C4-2B (cell line): ENCODE measurements around the gene AKR1C3.
"Not testable (repeated sequence)": the region's sequence is repeated elsewhere in the genome, so short reads cannot be mapped to it uniquely, and the experiment has no call there.

Experiments used
- H3K27ac ChIP-seq: fragments of 450-650 bp; 2 replicates; pipeline ENCODE4 v1.5.1; 2017
- ZFX ChIP-seq: fragments of 450-650 bp; IDR thresholded peaks from 2 replicates; pipeline ENCODE4 v1.6.1; 2017
- TF ChIP-seq, protein P1 (sequence below): fragments of 450-650 bp; conservative IDR thresholded peaks from 2 replicates; pipeline ENCODE4 v1.5.1; 2017; ENCODE audit warnings: mild to moderate bottlenecking

AKR1C3 gene

GRCh38 chr10:5107860-5108526 is 13.8 kb downstream of the AKR1C3 start:
- TF ChIP-seq, protein P1, sequence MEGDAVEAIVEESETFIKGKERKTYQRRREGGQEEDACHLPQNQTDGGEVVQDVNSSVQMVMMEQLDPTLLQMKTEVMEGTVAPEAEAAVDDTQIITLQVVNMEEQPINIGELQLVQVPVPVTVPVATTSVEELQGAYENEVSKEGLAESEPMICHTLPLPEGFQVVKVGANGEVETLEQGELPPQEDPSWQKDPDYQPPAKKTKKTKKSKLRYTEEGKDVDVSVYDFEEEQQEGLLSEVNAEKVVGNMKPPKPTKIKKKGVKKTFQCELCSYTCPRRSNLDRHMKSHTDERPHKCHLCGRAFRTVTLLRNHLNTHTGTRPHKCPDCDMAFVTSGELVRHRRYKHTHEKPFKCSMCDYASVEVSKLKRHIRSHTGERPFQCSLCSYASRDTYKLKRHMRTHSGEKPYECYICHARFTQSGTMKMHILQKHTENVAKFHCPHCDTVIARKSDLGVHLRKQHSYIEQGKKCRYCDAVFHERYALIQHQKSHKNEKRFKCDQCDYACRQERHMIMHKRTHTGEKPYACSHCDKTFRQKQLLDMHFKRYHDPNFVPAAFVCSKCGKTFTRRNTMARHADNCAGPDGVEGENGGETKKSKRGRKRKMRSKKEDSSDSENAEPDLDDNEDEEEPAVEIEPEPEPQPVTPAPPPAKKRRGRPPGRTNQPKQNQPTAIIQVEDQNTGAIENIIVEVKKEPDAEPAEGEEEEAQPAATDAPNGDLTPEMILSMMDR, result no peak
- H3K27ac ChIP-seq, result no peak overlapping the region

GRCh38 chr10:5108658-5109416 is 14.6 kb downstream of the AKR1C3 start:
- H3K27ac ChIP-seq, result no peak overlapping the region

GRCh38 chr10:5109861-5110260 is 15.6 kb downstream of the AKR1C3 start:
- not testable (repeated sequence) for H3K27ac ChIP-seq

More at GRCh38 chr10:5108658-5109416, 14.6 kb downstream of the AKR1C3 start:
- TF ChIP-seq, protein P1, result no peak
- TF ChIP-seq ZFX, result no peak

GRCh38 chr10:5116621-5117020 is 22.4 kb downstream of the AKR1C3 start:
- TF ChIP-seq, protein P1, result no peak
- TF ChIP-seq ZFX, result no peak
- H3K27ac ChIP-seq, result no peak overlapping the region

DNA sequence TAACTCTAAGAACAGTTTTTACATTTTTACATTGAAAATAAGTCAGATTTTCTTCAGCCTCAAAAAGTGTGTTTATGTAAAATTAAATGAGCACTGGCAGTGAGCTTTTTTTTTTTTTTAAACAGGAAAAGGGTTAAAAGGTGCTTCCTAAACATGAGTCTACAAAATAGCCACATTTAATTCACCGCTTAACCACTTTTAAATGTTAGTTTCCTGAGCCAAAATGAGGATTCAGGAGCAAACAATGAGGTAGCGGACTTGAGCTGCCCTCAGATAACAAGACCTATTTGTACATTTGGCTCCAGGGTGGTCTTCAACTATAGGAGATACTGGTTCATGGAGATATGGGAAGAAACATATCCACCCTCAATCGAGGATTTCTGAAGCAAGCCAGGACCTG is 22.8 kb downstream of the AKR1C3 start:
- H3K27ac ChIP-seq, result no peak overlapping the region
- no peak for TF ChIP-seq ZFX
- TF ChIP-seq, protein P1, result no peak

DNA sequence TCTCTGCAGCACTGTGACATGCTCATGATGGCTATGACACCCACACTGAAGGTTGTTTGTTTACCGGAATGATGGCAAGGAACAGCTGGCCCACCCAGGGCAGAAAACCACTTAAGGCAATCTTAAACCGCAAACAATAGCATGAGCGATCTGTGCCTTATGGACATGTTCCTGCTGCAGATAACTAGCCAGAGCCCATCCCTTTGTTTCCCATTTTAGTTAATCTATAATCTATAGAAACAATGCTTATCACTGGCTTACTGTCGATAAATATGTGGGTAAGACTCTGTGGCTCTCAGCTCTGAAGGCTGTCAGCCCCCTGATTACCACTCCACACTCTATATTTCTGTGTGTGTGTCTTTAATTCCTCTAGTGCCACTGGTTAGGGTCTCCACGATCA is 25.8 kb downstream of the AKR1C3 start:
- H3K27ac ChIP-seq, result not testable (repeated sequence)

DNA sequence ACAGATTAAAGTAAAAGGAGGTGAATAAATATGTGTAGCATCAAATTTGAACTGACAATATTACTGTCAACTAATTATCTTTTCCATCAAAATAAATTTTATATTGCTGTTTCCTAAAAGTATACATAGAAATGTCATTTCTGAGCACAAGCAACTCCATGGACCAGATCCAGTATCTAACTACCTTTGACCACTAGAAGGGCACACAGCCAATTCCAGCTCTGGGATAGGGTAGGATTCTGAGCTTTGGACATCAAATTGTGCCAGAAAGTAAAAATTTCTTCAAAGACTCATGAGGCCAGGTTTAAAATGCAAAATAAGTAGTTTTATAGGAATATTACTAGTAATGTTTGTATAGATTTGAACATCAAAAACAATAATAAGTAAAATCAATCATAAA is 29.7 kb downstream of the AKR1C3 start:
- no peak for TF ChIP-seq ZFX
- TF ChIP-seq, protein P1, result no peak

DNA sequence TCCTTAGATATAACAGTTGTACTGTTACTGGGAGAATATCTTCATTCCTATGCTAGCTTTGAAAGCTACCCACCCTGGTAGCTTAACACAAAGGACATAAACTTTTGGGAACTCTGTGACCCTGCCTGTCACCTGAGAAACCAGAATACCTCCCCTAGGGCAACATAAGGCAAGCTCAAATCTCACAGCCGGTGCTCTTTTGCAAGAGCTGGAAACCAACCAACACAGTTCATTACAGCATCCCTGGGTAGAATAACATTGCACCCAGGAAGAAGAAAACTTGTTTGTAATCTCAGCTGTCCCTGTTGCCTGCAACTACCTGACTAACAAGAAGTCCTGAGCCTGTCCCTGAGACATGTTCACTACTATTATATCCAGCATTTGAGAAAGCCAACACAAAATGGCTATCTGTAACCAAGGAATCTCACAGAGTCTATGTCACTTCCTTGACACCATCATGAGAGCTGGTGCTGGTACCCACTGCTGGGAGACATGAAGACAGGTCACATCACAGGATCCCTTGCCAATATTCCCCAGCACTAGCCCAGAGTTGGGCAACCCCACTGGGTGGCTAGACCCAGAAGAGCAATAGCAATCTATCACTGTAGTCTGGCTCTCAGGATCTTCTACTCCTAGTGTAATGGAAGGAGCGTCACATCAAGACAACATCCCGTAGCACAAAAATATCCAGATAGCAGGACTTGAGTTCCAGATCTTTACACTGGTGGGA is 31.3 kb downstream of the AKR1C3 start:
- H3K27ac ChIP-seq, result no peak overlapping the region
- TF ChIP-seq, protein P1, result no peak
- no peak for TF ChIP-seq ZFX

More for the DNA sequence above, 29.7 kb downstream of the AKR1C3 start:
- H3K27ac ChIP-seq, result no peak overlapping the region
